Suprapubic skin (tissue), 4 donors: ENCODE data around the gene TMEM229A. TPM values are rescaled to one million over a fixed set of nuclear protein-coding genes. Genes with fewer than 3 reads are reported as not detected.

Experiments
- DNase-seq, 2 donors: peaks; one replicate each; pipeline ENCODE4 v3.0.0-alpha.2; 2019; ENCODE audit warnings: low spot score in 2 of 2
- H3K27ac ChIP-seq: fragments of 200-600 bp; sonication (generic); one replicate; pipeline ENCODE4 v1.5.1; 2019
- H3K27me3 ChIP-seq: fragments of 200-600 bp; sonication (generic); one replicate; pipeline ENCODE4 v1.5.1; 2019
- H3K36me3 ChIP-seq: fragments of 200-600 bp; sonication (generic); one replicate; pipeline ENCODE4 v1.5.1; 2019
- H3K4me1 ChIP-seq: fragments of 200-600 bp; sonication (generic); one replicate; pipeline ENCODE4 v1.5.1; 2019
- H3K4me3 ChIP-seq: fragments of 200-600 bp; sonication (generic); one replicate; pipeline ENCODE4 v1.5.1; 2019; ENCODE audit warnings: mild to moderate bottlenecking
- H3K9me3 ChIP-seq: fragments of 200-600 bp; sonication (generic); one replicate; pipeline ENCODE4 v1.5.1; 2019
- EP300 ChIP-seq: sonication (generic); formaldehyde crosslinking; IDR thresholded peaks from one replicate; pipeline ENCODE4 v1.6.1; 2017; ENCODE audit warnings: antibody characterized with exemption
- POLR2A ChIP-seq, 2 donors: fragments of 450-650 bp; IDR thresholded peaks; one replicate each; pipeline ENCODE4 v1.6.1; 2017; ENCODE audit warnings: antibody characterized with exemption in 2 of 2, mild to moderate bottlenecking in 2 of 2, moderate library complexity in 2 of 2
- POLR2AphosphoS5 ChIP-seq, 3 donors: sonication (generic); formaldehyde crosslinking; IDR thresholded peaks; one replicate each; pipeline ENCODE4 v1.6.1; 2017; ENCODE audit warnings: antibody characterized with exemption in 3 of 3
- WGBS: methylation state at CpG from one replicate; pipeline ENCODE4 v1.1.5; 2018; 5-methylcytosine and 5-hydroxymethylcytosine counted together
- total RNA-seq, 4 donors: library from RNA; depleted of rRNA; stranded (reverse); fragments of >200 nt; gene quantifications; one replicate each; pipeline ENCODE4 v1.1.0, GENCODE V29; 2016
- TF ChIP-seq, protein P1 (sequence below), 2 donors: fragments of 200-600 bp in 1 of 2; fragments of 450-650 bp in 1 of 2; sonication (generic) in 1 of 2; IDR thresholded peaks; one replicate each; pipeline ENCODE4 v1.5.1; 2016 to 2019; ENCODE audit warnings: antibody characterized with exemption in 2 of 2, mild to moderate bottlenecking in 1 of 2, moderate library complexity in 1 of 2

The TMEM229A gene
- total RNA-seq, 4 donors from 2014 or later, result not detected

DNA sequence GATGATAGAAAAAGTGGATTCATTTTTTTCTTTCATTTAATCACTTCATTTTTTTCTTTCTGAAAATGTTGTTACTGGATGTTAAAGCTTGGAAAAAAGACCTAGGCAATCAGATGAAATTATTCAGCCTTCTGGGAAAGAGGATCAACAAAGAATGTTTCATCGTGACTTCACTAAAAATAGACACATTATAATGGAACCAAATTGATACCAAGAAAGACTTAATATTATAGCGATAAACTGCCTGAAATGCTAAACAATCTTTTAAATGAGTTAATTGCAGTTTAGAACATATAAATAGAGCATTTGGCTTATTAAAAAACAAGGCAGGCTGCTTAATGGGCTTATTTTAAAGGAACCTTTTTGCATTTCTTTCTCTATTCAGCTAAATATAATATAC lies 25.6 kb upstream of the TMEM229A start:
- DNase-seq, result no peak
- Histone ChIP-seq H3K27ac (no peak overlapping the region), H3K4me3 (no peak overlapping the region), H3K9me3 (no peaks in the 10 kb centered on the region), H3K4me1 (no peaks in the 10 kb centered on the region), H3K36me3 (no peaks in the 10 kb centered on the region), H3K27me3 (no peaks in the 10 kb centered on the region)
- 69% methylated on average over 2 of the region's 2 CpGs for WGBS
- TF ChIP-seq POLR2AphosphoS5 (IDR thresholded peaks at IDR 0.05), result no peak
- TF ChIP-seq POLR2A (IDR thresholded peaks at IDR 0.05), result no peak
- TF ChIP-seq, protein P1, sequence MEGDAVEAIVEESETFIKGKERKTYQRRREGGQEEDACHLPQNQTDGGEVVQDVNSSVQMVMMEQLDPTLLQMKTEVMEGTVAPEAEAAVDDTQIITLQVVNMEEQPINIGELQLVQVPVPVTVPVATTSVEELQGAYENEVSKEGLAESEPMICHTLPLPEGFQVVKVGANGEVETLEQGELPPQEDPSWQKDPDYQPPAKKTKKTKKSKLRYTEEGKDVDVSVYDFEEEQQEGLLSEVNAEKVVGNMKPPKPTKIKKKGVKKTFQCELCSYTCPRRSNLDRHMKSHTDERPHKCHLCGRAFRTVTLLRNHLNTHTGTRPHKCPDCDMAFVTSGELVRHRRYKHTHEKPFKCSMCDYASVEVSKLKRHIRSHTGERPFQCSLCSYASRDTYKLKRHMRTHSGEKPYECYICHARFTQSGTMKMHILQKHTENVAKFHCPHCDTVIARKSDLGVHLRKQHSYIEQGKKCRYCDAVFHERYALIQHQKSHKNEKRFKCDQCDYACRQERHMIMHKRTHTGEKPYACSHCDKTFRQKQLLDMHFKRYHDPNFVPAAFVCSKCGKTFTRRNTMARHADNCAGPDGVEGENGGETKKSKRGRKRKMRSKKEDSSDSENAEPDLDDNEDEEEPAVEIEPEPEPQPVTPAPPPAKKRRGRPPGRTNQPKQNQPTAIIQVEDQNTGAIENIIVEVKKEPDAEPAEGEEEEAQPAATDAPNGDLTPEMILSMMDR (IDR thresholded peaks at IDR 0.05), result no peak
- no peak for TF ChIP-seq EP300

DNA sequence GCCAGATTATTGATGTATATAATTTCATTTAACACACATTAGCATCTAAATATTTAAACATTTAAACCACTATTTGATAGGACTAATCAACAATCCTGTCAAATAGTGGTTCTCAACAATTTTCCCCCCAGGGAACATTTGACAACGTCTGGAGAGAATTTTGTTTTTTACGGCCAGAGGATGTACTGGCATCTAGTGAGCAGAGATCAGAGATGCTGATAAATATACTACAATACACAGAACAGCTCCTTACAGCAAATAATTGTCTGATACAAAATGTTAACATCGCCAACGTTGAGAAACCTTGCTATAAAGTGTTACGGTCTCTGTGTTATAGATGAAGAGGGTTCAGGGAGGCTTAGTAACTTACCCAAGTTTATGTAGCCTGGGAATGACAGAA lies 25.0 kb upstream of the TMEM229A start:
- no peaks in the 10 kb centered on the region for H3K9me3 ChIP-seq
- WGBS, result 27% methylated on average over 5 of the region's 5 CpGs
- no peaks in the 10 kb centered on the region for H3K36me3 ChIP-seq
- no peaks in the 10 kb centered on the region for H3K4me1 ChIP-seq
- no peak overlapping the region for H3K4me3 ChIP-seq
- H3K27me3 ChIP-seq, result no peaks in the 10 kb centered on the region
- H3K27ac ChIP-seq, result no peak overlapping the region
- TF ChIP-seq EP300, result no peak
- TF ChIP-seq POLR2AphosphoS5 (IDR thresholded peaks at IDR 0.05), result no peak
- no peak for TF ChIP-seq POLR2A (IDR thresholded peaks at IDR 0.05)
- TF ChIP-seq, protein P1 (IDR thresholded peaks at IDR 0.05), result no peak
- DNase-seq, result no peak

DNA sequence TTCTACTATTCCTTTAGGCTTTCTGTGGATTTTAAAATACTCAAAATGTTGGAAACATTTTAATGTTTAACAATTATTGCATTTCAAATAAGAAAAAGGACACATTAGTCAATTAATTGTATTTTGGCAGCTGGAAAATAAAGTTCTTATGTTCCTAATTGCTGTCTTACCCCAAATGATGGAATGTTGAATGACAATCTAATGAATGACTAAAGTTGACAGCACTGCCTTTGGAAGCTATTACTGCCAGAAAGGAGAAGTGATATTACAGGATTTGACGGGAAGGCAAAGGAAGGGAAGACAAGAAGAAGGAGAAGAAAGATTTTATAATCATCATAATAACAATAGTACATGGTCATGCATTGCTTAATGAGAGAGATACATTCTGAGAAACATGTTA lies 23.4 kb upstream of the TMEM229A start:
- TF ChIP-seq, protein P1 (IDR thresholded peaks at IDR 0.05), result no peak
- no peak for TF ChIP-seq POLR2AphosphoS5 (IDR thresholded peaks at IDR 0.05)
- TF ChIP-seq EP300, result no peak
- no peak for TF ChIP-seq POLR2A (IDR thresholded peaks at IDR 0.05)
- Histone ChIP-seq H3K4me3 (no peak overlapping the region), H3K4me1 (no peaks in the 10 kb centered on the region), H3K27ac (no peak overlapping the region), H3K36me3 (no peaks in the 10 kb centered on the region), H3K27me3 (no peaks in the 10 kb centered on the region), H3K9me3 (no peaks in the 10 kb centered on the region)
- no peak for DNase-seq
- 60% methylated on average over 1 of the region's 1 CpG for WGBS

GRCh38 chr7:124051681-124052377 lies 19.0 kb upstream of the TMEM229A start:
- Histone ChIP-seq H3K27me3 (no peaks in the 10 kb centered on the region), H3K4me3 (no peak overlapping the region), H3K27ac (no peak overlapping the region), H3K36me3 (no peaks in the 10 kb centered on the region), H3K4me1 (no peaks in the 10 kb centered on the region), H3K9me3 (no peaks in the 10 kb centered on the region)
- 67% methylated on average over 1 of the region's 1 CpG for WGBS
- TF ChIP-seq, protein P1 (IDR thresholded peaks at IDR 0.05), result no peak
- TF ChIP-seq POLR2AphosphoS5 (IDR thresholded peaks at IDR 0.05), result no peak
- no peak for DNase-seq

DNA sequence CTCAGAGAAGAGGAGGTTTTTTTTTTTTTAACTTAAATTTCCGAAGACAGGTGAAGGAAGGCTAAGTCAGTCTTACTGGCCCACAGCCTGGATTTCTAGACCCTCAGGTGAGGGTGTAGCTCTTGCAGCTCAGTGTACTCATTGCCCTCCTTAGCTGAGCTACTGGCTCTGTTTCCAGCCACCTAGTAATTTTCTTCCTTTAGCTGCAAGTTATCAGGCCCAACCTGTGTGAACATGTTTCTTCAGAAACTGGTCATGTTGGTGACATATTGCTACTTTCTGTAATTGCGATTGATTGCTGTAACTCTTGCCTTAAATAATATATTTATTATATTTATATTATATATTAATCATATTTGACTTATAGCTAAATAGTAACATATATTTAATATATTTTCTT lies 10.0 kb upstream of the TMEM229A start:
- Histone ChIP-seq H3K4me3 (no peak overlapping the region), H3K27me3 (no peaks in the 10 kb centered on the region), H3K27ac (no peak overlapping the region), H3K9me3 (no peaks in the 10 kb centered on the region), H3K36me3 (no peaks in the 10 kb centered on the region), H3K4me1 (no peaks in the 10 kb centered on the region)
- TF ChIP-seq, protein P1 (IDR thresholded peaks at IDR 0.05), result no peak
- no peak for TF ChIP-seq EP300
- TF ChIP-seq POLR2AphosphoS5 (IDR thresholded peaks at IDR 0.05), result no peak
- no peak for TF ChIP-seq POLR2A (IDR thresholded peaks at IDR 0.05)
- 57% methylated on average over 2 of the region's 2 CpGs for whole genome bisulfite sequencing
- DNase-seq, result no peak
